Ishikawa (cell line): ENCODE results near the gene ADD1.

Experiments
- CEBPB ChIP-seq: IDR thresholded peaks from 2 replicates; pipeline ENCODE4 v1.6.1; 2012
- CREB1 ChIP-seq: IDR thresholded peaks from 2 replicates; pipeline ENCODE4 v1.6.1; 2012; ENCODE audit warnings: low read depth
- EGR1 ChIP-seq: IDR thresholded peaks from 2 replicates; pipeline ENCODE4 v1.6.1; 2012
- EP300 ChIP-seq: IDR thresholded peaks from 2 replicates; pipeline ENCODE4 v1.6.1; 2012; ENCODE audit warnings: borderline replicate concordance
- FOXM1 ChIP-seq: IDR thresholded peaks from 2 replicates; pipeline ENCODE4 v1.6.1; 2012; ENCODE audit warnings: low read depth, borderline replicate concordance
- NFIC ChIP-seq: IDR thresholded peaks from 2 replicates; pipeline ENCODE4 v1.6.1; 2012
- RAD21 ChIP-seq: IDR thresholded peaks from 2 replicates; pipeline ENCODE4 v1.6.1; 2012; ENCODE audit warnings: low read depth
- TAF1 ChIP-seq: IDR thresholded peaks from 2 replicates; pipeline ENCODE4 v1.6.1; 2012; ENCODE audit warnings: low read depth, mild to moderate bottlenecking
- TCF12 ChIP-seq: IDR thresholded peaks from 2 replicates; pipeline ENCODE4 v1.6.1; 2012; ENCODE audit warnings: low read depth
- TEAD4 ChIP-seq: IDR thresholded peaks from 2 replicates; pipeline ENCODE4 v1.6.1; 2012
- YY1 ChIP-seq: IDR thresholded peaks from 2 replicates; pipeline ENCODE4 v1.6.1; 2012; ENCODE audit warnings: low read depth
- ZBTB7A ChIP-seq: IDR thresholded peaks from 2 replicates; pipeline ENCODE4 v1.6.1; 2012; ENCODE audit warnings: low read depth
- TF ChIP-seq, protein P1 (sequence below): IDR thresholded peaks from 2 replicates; pipeline ENCODE4 v1.6.1; 2012
- TF ChIP-seq, protein P2 (sequence below): IDR thresholded peaks from 2 replicates; pipeline ENCODE4 v1.6.1; 2012; ENCODE audit warnings: low read depth, mild to moderate bottlenecking
- TF ChIP-seq, protein P3 (sequence below): IDR thresholded peaks from 2 replicates; pipeline ENCODE4 v1.6.1; 2012

The ADD1 gene

DNA sequence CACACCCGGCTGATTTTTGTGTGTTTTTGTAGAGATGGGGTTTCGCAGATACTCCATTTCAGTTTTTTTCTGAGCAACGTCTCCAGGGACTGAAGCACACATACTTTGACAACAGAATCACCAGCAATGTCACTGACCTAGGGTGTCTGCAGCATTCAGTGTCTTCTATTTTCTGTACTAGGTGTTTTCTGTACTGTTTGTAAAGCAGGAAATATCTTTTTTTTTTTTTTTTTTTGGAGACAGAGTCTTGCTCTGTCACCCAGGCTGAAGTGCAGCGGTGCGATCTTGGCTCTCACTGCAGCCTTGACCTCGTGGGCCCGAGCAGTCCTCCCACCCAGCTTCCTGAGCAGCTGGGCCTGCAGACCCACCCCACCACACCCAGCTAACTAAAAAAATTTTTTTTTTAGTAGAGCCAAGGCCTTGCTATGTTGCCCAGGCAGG, 8.9 kb downstream of the ADD1 start:
- TF ChIP-seq, protein P1, sequence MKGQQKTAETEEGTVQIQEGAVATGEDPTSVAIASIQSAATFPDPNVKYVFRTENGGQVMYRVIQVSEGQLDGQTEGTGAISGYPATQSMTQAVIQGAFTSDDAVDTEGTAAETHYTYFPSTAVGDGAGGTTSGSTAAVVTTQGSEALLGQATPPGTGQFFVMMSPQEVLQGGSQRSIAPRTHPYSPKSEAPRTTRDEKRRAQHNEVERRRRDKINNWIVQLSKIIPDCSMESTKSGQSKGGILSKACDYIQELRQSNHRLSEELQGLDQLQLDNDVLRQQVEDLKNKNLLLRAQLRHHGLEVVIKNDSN, result no peak
- TF ChIP-seq EP300, result no peak
- TF ChIP-seq TCF12, result no peak
- no peak for TF ChIP-seq TAF1
- TF ChIP-seq, protein P2, sequence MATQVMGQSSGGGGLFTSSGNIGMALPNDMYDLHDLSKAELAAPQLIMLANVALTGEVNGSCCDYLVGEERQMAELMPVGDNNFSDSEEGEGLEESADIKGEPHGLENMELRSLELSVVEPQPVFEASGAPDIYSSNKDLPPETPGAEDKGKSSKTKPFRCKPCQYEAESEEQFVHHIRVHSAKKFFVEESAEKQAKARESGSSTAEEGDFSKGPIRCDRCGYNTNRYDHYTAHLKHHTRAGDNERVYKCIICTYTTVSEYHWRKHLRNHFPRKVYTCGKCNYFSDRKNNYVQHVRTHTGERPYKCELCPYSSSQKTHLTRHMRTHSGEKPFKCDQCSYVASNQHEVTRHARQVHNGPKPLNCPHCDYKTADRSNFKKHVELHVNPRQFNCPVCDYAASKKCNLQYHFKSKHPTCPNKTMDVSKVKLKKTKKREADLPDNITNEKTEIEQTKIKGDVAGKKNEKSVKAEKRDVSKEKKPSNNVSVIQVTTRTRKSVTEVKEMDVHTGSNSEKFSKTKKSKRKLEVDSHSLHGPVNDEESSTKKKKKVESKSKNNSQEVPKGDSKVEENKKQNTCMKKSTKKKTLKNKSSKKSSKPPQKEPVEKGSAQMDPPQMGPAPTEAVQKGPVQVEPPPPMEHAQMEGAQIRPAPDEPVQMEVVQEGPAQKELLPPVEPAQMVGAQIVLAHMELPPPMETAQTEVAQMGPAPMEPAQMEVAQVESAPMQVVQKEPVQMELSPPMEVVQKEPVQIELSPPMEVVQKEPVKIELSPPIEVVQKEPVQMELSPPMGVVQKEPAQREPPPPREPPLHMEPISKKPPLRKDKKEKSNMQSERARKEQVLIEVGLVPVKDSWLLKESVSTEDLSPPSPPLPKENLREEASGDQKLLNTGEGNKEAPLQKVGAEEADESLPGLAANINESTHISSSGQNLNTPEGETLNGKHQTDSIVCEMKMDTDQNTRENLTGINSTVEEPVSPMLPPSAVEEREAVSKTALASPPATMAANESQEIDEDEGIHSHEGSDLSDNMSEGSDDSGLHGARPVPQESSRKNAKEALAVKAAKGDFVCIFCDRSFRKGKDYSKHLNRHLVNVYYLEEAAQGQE, result no peak
- no peak for TF ChIP-seq RAD21
- TF ChIP-seq, protein P3, sequence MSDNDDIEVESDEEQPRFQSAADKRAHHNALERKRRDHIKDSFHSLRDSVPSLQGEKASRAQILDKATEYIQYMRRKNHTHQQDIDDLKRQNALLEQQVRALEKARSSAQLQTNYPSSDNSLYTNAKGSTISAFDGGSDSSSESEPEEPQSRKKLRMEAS, result no peak
- TF ChIP-seq CREB1, result no peak
- no peak for TF ChIP-seq FOXM1
- no peak for TF ChIP-seq YY1
- no peak for TF ChIP-seq TEAD4
- TF ChIP-seq CEBPB, result no peak
- TF ChIP-seq ZBTB7A, result no peak
- no peak for TF ChIP-seq NFIC
- TF ChIP-seq EGR1, result no peak

DNA sequence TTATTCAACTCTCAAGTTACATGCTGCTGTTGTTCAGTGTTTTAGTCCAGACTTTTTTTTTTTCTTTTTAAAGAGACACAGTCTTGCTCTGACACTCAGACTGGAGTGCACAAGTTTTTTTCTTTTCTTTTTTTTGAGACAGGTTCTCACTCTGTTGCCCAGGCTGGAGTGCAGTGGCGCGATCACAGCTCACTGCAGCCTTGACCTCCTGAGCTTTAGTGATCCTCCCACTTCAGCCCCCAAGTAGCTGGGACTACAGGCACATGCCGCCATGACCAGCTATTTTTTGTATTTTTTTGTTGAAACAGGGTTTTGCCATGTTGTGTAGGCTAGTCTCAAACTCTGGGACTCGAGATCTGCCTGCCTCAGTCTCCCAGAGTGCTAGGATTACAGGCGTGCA, 11.9 kb downstream of the ADD1 start:
- no peak for TF ChIP-seq EP300
- TF ChIP-seq CEBPB, result no peak
- no peak for TF ChIP-seq RAD21
- TF ChIP-seq FOXM1, result no peak
- TF ChIP-seq, protein P3, result no peak
- TF ChIP-seq, protein P1, result no peak
- TF ChIP-seq TCF12, result no peak
- TF ChIP-seq YY1, result no peak
- TF ChIP-seq, protein P2, result no peak
- TF ChIP-seq TEAD4, result no peak
- TF ChIP-seq NFIC, result no peak
- no peak for TF ChIP-seq TAF1
- TF ChIP-seq EGR1, result no peak
- no peak for TF ChIP-seq CREB1
- TF ChIP-seq ZBTB7A, result no peak

DNA sequence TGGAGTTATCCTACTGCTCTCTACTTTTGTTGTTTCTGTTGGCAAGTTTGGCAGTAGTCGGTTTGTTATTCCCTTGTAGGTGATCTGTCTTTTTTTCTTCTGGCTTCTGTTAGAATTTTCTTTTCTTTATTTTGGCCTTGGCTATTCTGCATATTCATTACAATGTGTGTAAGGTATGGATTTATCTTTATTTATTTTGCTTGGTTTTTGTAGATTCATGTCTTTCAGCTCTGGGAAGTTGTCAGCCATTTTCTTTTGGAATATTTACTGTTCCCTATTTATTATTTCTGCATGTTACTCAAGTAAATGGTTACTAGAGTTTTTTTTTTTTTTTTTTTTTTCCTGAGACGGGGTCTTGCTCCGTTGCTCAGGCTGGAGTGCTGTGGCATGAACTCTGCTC, 12.6 kb downstream of the ADD1 start:
- TF ChIP-seq TCF12, result no peak
- TF ChIP-seq NFIC, result no peak
- TF ChIP-seq, protein P3, result no peak
- no peak for TF ChIP-seq TAF1
- TF ChIP-seq CREB1, result no peak
- TF ChIP-seq, protein P1, result no peak
- no peak for TF ChIP-seq EGR1
- TF ChIP-seq EP300, result no peak
- TF ChIP-seq CEBPB, result no peak
- no peak for TF ChIP-seq ZBTB7A
- TF ChIP-seq TEAD4, result no peak
- TF ChIP-seq FOXM1, result no peak

DNA sequence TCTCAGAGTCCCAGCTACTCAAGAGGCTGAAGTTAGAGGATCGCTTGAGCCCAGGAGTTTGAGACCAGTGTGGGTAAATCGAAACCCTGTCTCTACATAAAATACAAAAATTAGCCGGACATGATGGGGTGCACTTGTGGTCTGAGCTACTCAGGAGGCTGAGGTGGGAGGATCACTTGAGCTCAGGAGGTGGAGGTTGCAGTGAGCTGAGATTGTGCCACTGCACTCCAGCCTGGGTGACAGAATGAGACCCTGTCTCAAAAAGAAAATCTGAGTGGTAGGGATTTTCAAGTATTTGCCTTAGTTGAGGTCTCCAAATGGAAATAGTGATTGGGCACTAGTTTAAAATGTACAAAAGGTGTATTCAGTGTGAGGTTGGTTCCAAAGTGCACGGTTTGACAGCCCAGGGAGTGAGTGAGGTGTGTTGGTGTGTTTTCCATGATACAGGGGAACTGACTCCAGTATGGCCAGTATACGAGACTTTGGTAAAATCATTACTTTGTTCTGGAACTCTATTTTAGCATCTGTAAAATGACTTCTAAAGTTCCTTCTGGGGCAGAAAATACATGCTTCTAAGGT, 13.8 kb downstream of the ADD1 start:
- no peak for TF ChIP-seq NFIC

DNA sequence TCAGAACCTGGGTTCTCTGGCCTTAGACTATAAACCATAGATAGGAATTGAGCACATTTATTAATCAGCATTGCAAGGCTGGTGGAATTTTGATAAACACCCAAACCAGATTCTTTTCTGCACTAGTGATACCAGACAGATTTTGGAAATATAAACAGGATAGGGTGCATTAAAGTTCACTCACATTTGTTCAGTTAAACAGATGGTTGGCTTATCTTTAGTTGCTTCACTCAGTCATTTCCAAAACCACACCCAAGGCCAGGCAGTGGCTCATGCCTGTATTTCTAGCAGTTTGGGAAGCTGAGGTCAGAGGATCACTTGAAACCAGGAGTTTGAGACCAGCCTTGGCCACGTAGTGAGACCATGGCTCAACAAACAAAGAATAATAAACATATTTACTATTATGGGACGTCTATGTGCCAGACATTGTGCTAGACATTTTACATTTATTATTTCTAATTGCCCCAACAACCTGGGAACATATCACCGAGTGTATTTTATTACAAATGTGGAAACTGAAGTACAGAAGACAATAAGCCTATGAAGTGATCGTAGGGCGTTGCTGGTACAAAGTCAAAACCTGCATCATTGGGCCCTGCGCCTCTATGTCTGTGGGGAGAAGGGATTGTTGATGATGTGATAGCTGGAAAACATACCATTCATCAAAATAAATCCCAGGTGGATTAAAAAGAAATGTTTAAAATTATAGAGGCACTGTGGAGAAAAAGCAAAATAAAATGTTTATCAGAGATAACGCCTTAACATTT, 15.0 kb downstream of the ADD1 start:
- TF ChIP-seq FOXM1 (no peak), YY1 (no peak), EP300 (no peak), ZBTB7A (no peak), CREB1 (no peak)
- TF ChIP-seq, protein P1, result no peak
